Brain pericyte (primary cell): ENCODE results near the gene ASCL5.
"Not testable (repeated sequence)": the region's sequence is repeated elsewhere in the genome, so short reads cannot be mapped to it uniquely, and the experiment has no call there.

Experiments used
- DNase-seq: peaks from one replicate; pipeline ENCODE4 v3.0.0-alpha.2; 2012; ENCODE audit warnings: low read depth, low spot score

ASCL5 gene, protein sequence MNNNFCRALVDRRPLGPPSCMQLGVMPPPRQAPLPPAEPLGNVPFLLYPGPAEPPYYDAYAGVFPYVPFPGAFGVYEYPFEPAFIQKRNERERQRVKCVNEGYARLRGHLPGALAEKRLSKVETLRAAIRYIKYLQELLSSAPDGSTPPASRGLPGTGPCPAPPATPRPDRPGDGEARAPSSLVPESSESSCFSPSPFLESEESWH

DNA sequence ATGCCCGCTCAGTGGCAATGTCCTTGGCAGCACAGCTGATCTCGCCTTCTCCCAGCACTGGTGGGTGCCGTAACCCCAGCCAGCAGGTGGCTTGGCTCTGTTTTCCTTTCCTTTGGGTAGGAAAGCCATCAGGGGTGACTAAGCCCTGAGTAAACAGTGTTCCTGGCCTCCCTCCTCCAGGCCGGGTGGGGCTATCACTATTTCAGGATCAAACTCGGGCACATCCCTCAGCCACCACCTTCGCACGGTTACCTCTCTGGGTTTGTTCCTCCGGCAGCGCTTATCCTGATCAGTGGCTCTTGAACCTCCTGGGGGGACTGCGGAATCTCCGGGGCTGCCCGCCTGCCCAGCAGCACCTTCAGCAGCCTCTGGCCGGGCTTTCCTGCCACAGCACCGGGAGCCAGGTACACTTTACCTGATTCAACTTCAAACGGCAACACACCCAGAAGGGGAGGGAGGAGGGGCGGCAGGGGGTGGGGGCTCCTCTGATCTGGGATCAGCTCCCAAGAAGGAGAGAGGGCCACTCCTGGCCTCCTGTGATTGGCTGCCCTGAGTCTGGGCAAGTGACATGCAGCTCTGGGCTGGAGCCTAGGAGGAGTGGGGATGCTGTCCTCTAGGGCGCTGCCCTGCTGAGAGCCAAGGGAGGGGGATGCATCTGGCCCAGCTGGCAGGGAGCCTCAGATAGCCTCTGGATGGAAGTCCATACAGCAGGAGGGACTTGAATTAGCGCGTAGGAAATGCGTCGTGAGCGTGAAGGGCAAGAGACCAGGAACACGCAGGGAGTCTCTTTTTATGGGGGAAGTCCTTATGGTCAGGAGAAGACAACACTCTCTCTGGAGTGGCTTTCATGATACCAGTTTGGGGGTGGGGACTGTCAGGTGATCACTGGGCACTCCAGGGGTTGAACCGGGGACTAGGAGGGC is at the start of gene ASCL5:
ASCL5 (minus strand) TSS at position 353 of the 923 bp plus-strand sequence. CDS start 11,812 bp downstream, outside the sequence.
- peak; percentile 47 for DNase-seq

DNA sequence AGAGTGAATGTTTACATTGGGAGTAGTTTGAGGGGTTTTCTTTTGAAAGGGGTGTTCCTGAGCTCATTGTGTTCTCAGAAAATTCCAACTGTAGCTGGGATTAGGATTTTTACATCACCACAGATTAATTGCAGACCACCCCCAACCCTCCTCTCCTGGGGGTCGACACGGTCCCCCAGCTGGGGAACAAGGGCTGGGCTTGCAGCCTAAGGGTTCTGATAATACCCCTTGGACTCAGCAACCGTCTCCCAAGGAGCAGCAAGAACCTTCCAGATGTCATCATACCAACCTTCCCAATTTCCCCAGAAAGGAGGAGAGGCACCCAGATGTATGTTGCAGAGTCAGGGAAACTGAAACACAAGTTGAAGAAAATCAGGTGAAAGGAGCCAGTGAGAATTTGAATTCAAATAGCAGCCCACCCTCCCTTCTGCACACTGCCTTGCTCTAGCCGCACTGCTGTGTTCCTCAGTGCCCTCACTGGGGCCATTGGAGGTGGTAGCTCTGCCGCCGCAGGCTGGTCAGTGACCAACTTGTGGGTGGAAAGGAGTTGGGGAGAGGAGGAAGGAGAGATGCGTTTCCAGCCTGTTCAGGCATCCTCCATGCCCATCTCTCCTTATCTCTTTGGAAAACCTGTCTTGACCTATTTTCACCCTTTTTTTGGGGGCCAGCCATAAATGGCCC is 49.0 kb upstream of the ASCL5 start:
- DNase-seq, result no peak

DNA sequence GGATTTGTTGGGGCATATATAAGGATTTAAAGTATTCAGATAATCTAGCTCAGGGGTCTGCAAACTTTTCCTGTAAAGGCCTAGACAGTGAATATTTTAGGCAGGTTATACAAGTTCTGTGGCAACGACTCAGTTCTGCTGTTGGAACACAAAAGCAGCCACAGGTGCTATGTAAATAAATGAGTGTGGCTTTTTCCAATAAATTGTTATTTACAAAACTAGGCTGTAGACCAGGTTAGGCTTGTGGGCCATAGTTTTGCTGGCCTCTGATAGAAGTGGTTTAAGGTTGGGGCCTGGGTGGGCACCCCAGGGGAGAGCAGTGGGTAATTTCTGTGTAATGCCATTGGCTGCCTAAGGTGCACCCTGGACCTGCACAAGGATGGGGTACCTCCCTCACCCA is 46.8 kb upstream of the ASCL5 start:
- no peak for DNase-seq

DNA sequence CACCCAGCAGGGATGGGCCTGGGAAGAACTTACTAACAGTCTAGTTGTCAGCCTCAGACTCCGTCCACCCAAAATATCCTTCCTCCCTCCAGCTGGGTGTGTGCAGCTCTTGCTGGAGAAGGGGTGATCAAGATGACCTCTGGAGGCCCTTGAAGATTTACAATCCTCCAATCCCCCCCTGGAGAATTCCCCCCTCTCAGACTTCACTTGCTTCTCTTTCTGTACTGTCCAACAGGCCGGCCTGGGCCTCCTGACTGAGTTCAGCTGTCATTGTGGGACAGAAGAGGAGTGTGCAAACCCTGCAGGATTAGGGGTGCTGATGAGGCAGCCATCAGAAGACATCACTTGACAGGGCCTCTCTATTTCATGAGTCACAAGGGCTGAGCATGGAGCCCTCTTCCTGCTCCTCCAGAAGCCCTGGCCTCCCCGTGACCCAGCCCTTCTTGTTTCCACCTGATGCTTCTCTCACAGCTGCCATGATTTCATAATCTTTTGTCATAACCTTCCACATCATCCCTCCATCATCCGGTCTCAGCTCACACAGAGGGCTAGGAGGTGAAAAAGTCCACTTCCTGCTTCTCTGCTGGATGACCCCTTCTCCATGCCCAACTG is 46.1 kb upstream of the ASCL5 start:
- DNase-seq, result no peak

DNA sequence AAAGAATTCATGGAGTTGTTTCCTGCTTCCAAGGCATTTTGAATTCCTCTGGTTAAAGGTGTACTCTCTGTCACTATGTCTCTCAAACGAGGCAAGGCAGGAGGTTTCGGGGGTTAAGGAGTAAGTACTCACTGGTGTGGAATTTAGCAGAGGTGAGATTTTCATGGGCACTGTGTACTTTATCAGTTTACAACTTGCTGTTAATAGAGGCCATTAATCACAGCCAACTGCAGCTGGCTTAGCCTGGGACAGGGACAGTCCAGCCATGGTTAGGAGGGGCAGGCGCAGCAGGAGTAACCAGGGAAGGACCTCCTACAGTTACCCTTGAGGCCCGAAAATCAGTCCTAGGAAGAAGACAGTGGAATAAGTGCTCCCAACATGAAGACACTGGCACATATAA is 45.3 kb upstream of the ASCL5 start:
- DNase-seq, result no peak

DNA sequence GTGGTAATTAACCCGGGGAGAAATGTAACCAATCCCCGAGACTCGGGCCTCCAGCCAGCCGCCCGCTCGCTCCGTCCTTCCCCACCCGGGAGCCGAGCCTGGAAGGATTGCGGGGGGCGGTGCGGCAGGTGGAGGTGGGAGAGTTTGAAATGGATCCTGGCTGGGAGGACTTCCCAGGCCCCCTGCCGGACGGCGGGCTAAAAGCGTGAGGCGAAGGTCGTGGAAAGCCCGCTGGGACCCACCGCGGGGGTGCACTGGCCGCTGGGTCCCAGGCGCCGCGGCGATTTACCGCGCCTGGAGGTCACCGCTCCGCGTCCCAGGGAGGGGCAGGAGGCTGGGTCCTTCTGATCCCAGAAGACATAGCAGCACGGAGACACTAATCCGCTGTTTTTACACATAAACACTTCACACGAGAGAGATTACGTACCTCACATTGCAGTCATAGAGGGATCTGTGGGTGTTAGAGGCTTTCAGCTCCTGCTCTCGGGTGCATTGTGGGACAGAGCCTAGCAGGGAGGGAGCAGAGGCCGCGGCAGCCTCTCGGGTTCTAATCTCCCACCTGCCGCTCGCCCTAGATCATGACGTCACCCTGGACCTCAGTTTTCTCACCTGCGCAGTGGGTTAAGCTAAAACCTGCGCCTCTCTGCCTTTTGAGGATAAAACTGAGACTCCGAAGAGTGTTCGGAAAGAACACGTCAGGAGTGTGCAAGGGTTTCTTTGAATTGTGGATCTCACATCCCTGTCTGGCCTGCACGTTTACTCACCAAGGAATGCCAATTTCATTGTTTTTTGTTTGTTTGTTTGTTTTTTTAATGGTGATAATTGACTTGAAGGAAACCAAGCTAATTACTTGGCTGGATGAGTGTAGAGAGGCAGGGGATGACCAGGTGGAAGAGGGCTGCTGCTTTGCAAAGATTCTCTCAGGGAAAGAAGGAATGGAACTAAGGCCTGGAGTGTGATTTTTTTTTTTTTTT is 44.4 kb upstream of the ASCL5 start:
- DNase-seq, result no peak

DNA sequence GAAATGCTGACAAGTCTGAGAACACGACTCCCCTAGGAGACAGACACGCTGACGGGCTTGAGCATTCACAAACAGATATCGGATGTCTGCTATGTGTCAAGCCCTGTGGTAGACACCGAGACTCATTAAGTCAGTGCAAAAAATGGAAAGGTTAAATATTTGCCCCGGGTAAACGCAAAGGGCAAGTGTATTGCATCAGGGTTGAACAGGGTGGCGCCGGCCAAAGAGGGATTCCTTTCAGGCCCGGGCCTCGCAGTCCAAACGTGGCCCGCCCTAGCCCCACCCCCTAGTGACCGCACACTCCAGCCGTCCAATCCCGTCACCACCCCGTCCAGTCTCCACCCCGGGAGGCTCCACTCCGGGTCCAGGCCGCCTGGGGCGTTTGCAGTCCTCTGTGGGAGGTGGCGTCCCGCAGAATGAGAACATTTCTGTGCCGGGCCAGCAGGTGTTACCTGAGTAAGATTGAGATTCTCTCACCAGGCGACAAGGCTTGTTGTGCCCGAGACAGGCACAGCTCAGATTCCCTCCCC is 43.6 kb upstream of the ASCL5 start:
- no peak for DNase-seq

DNA sequence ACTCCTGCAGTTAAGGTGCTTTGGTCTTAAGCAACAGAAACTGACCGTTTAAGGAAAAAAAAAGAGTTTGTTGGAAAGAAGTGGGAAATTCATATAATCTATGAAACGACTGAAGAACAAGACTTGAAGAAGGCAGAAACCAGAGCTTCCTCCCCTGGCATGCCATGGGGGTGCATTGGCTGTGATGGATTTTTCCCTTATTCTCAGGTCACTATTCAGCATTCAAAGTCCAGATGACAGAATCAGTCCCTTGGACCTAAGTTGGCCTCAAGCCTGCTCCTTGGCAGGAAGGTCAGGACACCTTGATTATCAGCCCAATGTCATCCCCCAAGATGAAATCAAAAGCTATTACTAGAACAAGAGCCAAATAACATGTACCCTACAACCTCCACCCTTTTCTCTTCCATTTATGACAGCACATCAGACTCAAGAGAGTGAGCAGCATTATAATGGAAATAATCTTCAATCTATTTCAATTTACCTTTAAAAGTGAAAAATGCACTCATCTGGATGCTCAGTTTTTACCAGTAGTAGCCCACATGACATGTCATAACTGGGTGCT is 43.1 kb upstream of the ASCL5 start:
- no peak for DNase-seq

DNA sequence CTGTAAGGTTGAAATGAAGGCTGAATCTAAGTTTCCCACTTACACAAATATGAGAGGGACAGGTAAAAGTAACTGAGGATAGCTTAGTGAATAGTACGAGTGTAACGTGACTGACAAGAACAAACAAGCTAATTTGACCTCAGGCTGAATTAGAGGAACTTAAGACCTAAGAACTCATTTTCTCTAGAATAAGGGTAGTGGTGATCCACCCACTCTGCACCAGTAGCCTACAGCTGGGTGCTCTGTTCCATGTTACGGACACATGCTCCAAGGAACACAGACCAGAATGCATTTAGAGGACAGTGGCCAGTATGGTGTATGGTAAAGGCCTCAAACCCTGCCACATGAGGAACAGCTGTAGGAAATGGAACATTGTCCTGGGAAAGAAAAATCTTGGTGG is 42.2 kb upstream of the ASCL5 start:
- DNase-seq, result no peak

DNA sequence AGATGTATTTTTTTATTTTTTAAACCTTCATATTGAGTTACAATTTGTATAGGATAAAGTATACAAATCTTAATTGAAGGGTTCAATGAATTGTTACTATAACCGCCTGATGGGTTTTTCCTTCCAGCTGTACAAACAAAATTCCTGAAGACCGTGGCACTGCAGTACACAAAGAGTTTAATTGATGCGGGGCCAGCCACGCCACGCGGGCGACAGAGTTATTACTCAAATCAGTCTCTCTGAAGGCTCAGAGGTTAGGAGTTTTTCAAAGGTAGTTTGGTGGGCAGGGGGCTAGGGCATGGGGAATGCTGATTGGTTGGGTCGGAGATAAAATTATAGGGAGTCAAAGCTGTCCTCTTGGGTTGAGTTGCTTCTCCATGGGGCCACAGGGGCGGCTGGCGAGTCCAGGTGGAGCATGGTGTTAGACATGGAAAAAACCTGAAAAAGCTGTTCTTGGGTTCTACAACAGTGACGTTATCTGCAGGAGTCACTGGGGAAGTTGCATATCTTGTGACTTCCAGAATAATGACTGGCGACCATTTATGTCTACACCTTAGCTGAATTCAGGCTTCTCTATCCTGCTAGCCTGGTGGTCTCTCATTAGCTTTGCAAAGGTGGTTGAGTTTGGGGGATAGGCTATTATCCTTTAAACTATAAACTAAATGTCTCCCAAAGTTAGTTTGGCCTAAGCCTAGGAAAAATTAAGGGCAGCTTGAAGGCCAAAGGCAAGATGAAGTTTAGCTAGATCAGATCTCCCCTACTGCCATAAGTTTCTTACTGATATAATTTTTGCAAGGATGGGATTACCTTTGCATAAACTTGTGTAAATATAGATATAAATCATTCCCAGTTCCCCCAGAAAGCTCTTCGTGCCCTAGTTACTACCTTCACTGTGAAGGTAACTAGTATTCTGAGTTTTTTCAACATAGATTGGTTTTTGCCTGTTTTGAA is 40.3 kb upstream of the ASCL5 start:
- DNase-seq, result no peak

DNA sequence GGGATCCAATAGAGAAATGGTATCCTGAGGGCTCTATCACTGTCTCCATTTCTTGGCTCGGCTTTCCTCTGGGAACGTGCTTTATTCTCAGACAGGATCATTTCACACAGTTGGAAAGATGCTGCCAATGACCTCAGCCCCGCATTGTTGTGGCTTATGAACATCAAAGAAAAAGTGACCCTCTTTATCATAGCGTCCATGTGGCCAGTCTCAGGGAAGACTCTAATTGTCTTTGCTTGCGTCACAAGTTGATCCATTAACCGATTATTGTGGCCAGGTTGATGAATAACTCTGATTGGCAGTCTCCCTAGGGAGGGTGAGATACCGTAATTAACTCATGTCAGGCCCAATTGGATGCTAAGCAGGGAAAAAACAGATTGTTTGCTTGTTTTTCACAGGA is 37.7 kb upstream of the ASCL5 start:
- no peak for DNase-seq

DNA sequence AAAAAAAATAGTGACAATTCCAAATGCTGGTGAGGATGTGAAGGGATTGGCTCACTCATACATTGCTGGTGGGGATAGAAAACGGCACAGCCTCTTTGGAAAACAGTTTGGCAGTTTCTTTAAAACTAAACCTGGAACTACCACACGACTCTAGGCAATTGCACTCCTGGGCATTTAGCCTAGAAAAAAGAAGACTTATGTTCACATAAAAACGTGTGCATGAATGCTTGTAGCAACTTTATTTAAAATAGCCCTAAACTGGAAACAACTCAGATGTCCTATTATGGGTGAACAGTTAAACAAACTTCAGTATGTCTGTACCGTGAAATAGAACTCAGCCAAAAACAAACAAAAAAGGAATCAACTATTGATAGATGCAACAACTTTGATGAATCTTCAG is 36.7 kb upstream of the ASCL5 start:
- no peak for DNase-seq

DNA sequence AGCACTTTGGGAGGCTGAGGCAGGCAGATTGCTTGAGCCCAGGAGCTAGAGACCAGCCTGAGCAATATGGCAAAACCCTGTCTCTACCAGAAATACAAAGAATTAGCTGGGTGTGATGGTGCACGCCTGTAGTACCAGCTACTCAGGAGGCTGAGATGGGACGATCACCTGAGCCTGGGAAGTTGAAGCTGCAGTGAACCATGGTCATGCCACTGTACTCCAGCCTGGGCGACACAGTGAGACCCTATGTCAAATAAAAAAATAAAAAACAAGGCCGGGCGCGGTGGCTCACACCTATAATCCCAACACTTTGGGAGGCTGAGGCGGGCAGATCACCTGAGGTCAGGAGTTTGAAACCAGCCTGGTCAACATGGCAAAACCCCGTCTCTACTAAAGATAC is 36.1 kb upstream of the ASCL5 start:
- DNase-seq, result not testable (repeated sequence)

DNA sequence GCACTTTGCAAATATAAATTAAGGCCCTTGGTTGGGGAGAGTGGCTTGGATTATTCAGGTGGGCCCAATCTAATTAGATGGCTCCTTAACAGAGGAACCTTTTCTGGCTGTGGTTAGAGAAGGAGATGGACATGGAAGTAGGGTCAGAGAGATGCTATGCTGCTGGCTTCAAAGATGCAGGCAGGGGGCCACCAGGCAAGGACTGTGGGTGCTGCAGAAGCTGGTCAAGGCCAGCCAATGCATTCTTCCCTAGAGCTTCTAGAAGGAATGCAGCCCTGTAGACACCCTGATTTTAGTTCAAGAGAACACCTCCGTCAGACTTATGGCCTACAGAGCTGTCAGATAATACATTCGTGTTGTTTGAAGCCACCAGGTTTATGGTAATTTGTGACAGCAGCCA is 31.0 kb upstream of the ASCL5 start:
- DNase-seq, result no peak

DNA sequence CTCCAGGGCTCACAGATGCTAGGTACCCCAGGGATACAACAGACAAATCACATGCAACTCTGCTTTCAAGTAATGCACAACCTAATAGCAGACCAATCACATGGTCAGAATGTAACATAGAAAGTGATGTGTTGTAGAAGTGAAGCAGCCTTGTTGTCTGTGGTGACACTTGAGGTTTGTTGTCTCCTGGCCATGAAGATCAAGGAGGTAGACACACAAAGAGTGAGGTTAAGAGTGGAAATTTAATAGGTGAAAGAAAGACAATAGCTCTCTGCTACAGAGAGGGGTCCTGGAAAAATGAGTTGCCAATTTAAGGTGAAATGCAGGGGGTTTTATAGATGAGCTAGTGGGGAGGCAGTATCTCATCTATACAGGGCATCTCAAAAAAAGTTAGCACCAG is 29.8 kb upstream of the ASCL5 start:
- DNase-seq, result no peak

DNA sequence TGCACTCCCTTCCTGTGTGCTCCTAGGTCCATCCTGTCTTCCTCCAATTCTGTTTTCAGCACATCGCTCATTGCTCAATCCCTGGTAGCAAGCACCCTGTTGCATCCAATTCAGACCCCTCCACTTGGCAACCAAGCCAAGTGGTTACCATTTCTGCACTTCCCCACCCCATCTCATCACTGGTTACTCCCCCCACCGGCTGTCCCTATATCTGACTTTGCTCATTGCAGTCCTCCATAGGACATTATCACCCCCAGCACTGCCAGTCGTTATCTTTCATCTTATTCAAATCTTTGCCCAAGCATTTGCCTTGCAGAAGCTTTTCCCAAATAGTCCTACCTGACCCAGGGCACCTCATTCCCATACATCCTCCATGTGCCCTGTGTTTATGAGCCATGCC is 29.4 kb upstream of the ASCL5 start:
- DNase-seq, result no peak

DNA sequence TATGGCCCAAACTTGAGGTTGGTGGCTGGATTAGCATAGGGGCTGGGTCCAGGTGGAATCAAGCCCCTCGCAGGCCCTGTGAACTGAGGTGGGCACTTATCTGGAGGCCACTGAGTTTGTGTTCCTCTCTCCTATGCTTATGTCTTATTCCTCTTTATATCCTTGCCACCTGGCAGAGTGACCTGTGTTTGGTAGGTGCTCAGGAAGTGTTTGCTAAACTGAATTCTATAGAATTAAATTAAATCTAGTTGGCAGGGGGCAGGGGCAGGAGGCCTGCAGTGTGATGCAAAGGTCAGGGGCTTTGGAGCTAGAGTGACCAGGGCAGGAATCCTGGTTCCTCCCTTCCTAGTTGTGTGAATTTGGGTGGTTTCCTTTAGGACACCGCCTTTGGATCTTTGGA is 28.4 kb upstream of the ASCL5 start:
- no peak for DNase-seq

DNA sequence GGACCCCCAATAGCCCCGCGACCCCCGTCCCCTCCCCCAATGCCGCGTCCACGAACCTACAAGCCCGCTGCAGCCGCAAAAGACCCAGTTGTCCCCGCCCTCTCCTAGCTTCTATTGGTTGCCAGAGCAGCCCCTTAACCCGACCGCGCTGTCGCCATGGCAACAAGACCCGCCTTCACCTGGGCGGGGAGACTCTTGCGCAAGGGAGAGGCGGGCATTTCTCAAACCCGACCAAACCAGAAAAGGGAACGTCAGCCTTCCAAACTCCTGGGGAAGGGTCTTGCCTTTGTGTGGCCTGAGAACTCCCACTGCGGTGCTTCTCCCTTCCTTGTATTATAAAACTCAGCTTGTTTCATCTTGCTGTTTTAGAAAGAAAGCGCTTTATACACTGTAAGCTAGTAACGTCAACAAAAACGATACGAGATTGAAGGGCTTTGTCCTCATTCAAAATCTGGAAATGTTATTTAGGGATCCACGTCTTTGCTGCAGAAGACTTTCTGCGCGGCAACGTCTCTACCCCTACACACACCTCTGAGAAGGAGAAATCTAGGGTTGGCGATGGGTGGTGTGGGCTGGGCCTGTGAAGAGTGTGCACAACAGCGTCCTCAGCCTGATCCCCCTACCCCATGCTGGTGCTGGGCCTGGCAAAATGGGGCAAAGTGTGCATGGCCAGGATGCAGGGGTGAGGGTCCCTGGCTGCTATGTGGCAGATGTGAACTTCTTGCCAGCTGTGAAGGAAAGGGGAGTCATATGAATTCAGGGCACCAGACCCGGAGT is 27.6 kb upstream of the ASCL5 start, which contains the start of gene TMEM9:
TMEM9 (minus strand) TSS at position 86 of the 777 bp plus-strand sequence. CDS start 551 bp downstream, outside the sequence.
- peak; percentile 82 for DNase-seq
